Measurements from ENCODE around the gene EEF1AKMT4. TPM values are rescaled to one million over a fixed set of nuclear protein-coding genes. Genes with fewer than 3 reads are reported as not detected.

EEF1AKMT4 gene
- polyA plus RNA-seq, 1 donor (not counting 4 experiments of a cell fraction or from before 2014, with no cell fraction given): 10.8 TPM

DNA sequence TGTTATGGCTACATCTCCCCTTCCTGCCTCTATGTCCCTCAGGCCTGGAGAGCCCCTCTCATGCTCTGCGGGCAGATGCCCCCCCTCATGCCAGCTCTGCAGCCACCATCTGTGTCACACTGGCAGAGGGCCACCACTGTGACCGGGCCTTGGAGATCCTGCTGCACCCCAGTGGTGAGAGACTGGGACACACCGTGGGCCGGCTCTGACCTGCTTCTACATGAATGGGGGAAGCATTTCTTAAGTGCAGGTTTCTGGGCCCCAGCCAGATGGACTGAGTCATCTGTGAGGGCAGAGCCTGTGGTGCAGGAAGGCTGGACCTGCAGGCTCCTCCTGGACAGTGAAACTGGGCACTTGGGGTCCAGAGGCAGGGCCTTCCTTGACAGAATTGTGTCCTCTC, 15.2 kb upstream of the EEF1AKMT4 start:
- FAIRE-seq: peak; percentile 23
- Histone ChIP-seq H3K27ac (ENCODE audit: control insufficient read depth, insufficient read depth, low read length) (no peak overlapping the region), H3K4me2 (ENCODE audit: control insufficient read depth, extremely low read depth, insufficient read depth, low read depth, low read length) (no peak overlapping the region), H3K4me1 (ENCODE audit: control insufficient read depth, extremely low read depth, insufficient read depth, low read length) (peaks cover 9% of the 10 kb centered on the region), H3K9me1 (ENCODE audit: control insufficient read depth, extremely low read depth, insufficient read depth, low read length) (no peaks in the 10 kb centered on the region), H3K4me3 (ENCODE audit: control insufficient read depth in 2 of 3, extremely low read depth in 1 of 3, insufficient read depth in 2 of 3, low read depth in 1 of 3, low read length in 3 of 3) (no peak overlapping the region), H3K79me2 (ENCODE audit: control insufficient read depth, insufficient read depth, low read length) (no peaks in the 10 kb centered on the region), H4K20me1 (ENCODE audit: control insufficient read depth, extremely low read depth, insufficient read depth, low read length) (no peaks in the 10 kb centered on the region), H2AFZ (ENCODE audit: control insufficient read depth, low read length) (no peak overlapping the region), H3K9ac (ENCODE audit: control insufficient read depth, extremely low read depth, insufficient read depth, low read length) (no peak overlapping the region), H3K9me3 (ENCODE audit: control insufficient read depth, low read depth, low read length) (no peaks in the 10 kb centered on the region), H3K27me3 (ENCODE audit: control insufficient read depth, extremely low read depth, insufficient read depth, low read length) (peaks cover 40% of the 10 kb centered on the region), H3K36me3 (ENCODE audit: control insufficient read depth in 2 of 2, extremely low read depth in 1 of 2, insufficient read depth in 2 of 2, low read length in 2 of 2) (no peaks in the 10 kb centered on the region)
- no peak for TF ChIP-seq EZH2 (IDR thresholded peaks at IDR 0.05; ENCODE audit: low read length)
- TF ChIP-seq, protein P1, sequence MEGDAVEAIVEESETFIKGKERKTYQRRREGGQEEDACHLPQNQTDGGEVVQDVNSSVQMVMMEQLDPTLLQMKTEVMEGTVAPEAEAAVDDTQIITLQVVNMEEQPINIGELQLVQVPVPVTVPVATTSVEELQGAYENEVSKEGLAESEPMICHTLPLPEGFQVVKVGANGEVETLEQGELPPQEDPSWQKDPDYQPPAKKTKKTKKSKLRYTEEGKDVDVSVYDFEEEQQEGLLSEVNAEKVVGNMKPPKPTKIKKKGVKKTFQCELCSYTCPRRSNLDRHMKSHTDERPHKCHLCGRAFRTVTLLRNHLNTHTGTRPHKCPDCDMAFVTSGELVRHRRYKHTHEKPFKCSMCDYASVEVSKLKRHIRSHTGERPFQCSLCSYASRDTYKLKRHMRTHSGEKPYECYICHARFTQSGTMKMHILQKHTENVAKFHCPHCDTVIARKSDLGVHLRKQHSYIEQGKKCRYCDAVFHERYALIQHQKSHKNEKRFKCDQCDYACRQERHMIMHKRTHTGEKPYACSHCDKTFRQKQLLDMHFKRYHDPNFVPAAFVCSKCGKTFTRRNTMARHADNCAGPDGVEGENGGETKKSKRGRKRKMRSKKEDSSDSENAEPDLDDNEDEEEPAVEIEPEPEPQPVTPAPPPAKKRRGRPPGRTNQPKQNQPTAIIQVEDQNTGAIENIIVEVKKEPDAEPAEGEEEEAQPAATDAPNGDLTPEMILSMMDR (optimal IDR thresholded peaks at IDR 0.05 in 1 of 3, IDR thresholded peaks at IDR 0.05 in 1 of 3, conservative IDR thresholded peaks at IDR 0.05 in 1 of 3; ENCODE audit: extremely low read depth in 1 of 3, insufficient read depth in 2 of 3, low read length in 3 of 3): peak in 2 of 3 experiments; percentile 36 to 48
- dilution Hi-C loops (cut with MboI; ENCODE audit: extremely low pct_ligation_motif_present, low sequenced_read_pairs): no loop called here
- no peak for DNase-seq (ENCODE audit: low read depth, low spot score)

DNA sequence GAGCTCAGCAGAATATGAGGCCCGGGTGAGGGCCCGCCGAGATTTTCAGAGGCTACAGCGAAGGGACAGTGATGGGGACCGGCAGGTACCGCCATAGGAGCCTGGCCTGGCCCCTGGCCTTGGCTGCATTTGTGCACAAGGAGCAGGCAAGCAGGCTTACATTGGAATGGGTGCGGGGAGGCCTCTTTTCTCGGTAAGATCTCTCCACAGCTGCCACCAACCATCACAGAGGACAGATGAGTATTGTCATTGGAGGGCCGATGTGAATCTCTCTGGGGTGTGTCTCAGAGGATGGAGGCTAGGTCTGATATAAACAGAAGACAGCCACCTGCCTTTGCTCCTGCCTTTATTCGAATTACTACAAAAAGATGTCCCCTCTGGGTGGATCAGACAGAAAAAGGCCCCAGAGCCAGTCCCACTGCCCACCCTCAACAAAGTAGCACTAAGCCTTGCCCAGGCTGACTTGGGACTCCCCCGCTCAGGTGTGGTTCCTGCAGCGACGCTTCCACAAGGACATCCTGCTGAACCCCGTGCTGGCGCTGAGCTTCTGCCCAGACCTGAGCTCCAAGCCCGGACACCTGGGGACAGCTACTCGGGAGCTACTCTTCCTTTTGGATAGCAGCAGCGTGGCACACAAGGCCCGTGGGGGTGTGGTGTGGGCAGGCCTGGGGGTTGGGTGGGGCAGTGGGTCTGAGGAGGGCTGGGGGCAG, 14.6 kb upstream of the EEF1AKMT4 start:
- no peak for FAIRE-seq
- Histone ChIP-seq H3K79me2 (ENCODE audit: control insufficient read depth, insufficient read depth, low read length) (no peaks in the 10 kb centered on the region), H3K27ac (ENCODE audit: control insufficient read depth, insufficient read depth, low read length) (no peak overlapping the region), H3K9ac (ENCODE audit: control insufficient read depth, extremely low read depth, insufficient read depth, low read length) (no peak overlapping the region), H3K9me3 (ENCODE audit: control insufficient read depth, low read depth, low read length) (no peaks in the 10 kb centered on the region), H4K20me1 (ENCODE audit: control insufficient read depth, extremely low read depth, insufficient read depth, low read length) (no peaks in the 10 kb centered on the region), H3K4me2 (ENCODE audit: control insufficient read depth, extremely low read depth, insufficient read depth, low read depth, low read length) (no peak overlapping the region), H3K27me3 (ENCODE audit: control insufficient read depth, extremely low read depth, insufficient read depth, low read length) (peaks cover 34% of the 10 kb centered on the region), H3K4me3 (ENCODE audit: control insufficient read depth in 2 of 3, extremely low read depth in 1 of 3, insufficient read depth in 2 of 3, low read depth in 1 of 3, low read length in 3 of 3) (no peak overlapping the region), H2AFZ (ENCODE audit: control insufficient read depth, low read length) (no peak overlapping the region), H3K4me1 (ENCODE audit: control insufficient read depth, extremely low read depth, insufficient read depth, low read length) (peaks cover 9% of the 10 kb centered on the region), H3K36me3 (ENCODE audit: control insufficient read depth in 2 of 2, extremely low read depth in 1 of 2, insufficient read depth in 2 of 2, low read length in 2 of 2) (no peaks in the 10 kb centered on the region), H3K9me1 (ENCODE audit: control insufficient read depth, extremely low read depth, insufficient read depth, low read length) (no peaks in the 10 kb centered on the region)
- dilution Hi-C loops (cut with MboI; ENCODE audit: extremely low pct_ligation_motif_present, low sequenced_read_pairs): no loop called here
- DNase-seq (ENCODE audit: low read depth, low spot score): no peak
- no peak for TF ChIP-seq EZH2 (IDR thresholded peaks at IDR 0.05; ENCODE audit: low read length)
- TF ChIP-seq, protein P1 (optimal IDR thresholded peaks at IDR 0.05 in 1 of 3, IDR thresholded peaks at IDR 0.05 in 1 of 3, conservative IDR thresholded peaks at IDR 0.05 in 1 of 3; ENCODE audit: extremely low read depth in 1 of 3, insufficient read depth in 2 of 3, low read length in 3 of 3): no peak
